Measurements from ENCODE around the gene MAFF.

MAFF gene

DNA sequence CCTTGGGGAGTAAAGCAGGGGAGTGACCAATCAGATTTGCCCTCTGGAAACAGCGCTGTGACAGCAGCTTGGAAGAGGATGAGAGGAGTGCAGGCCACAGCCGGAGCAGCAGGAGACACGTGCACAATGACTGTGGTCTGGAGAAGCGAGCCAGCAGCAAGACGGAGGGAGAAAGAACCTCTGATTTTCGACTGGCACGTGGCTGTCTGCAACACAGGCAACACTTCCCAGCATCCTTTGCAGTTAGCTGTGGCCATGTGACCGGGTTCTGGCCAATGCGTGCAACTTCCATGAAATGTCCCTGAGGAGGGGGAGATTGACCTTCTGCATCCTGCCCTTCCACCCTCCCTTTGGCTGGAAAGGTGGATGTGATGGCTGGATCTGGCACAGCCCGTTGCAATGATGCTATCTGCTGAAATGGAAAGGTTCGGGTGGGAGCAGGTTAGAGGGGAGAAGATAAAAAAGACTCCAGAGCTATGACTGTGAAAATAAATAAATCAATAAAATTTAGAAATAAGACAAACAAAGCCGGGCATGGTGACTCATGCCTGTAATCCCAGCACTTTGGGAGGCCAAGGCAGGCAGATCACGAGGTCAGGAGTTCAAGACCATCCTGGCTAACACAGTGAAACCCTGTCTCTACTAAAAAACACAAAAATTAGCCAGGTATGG, 35.7 kb upstream of the MAFF start:
- H3K23ac ChIP-seq (ENCODE audit: low read depth, low read length, poor library complexity), result peak overlapping the region; percentile 55
- H3K4me1 ChIP-seq (ENCODE audit: control insufficient read depth in 2 of 2, insufficient read depth in 1 of 2, low read depth in 1 of 2, low read length in 2 of 2), result peaks cover 0 to 9% of the 10 kb centered on the region in 2 donors
- H3K27ac ChIP-seq (replicated peaks; ENCODE audit: low read length), result no peak overlapping the region
- no peaks in the 10 kb centered on the region for H3K9me3 ChIP-seq (replicated peaks in 1 of 2; ENCODE audit: control insufficient read depth in 2 of 2, insufficient read depth in 1 of 2, low read depth in 1 of 2, low read length in 2 of 2)
- no peak overlapping the region for H2BK5ac ChIP-seq (ENCODE audit: low read length)
- no CpG with 5 or more reads among the region's 13 CpGs for WGBS, 2 donors (ENCODE audit: extremely low coverage in 2 of 2, insufficient read length in 2 of 2, insufficient replicate concordance in 1 of 2)
- no peak overlapping the region for H2AFZ ChIP-seq (ENCODE audit: low read length)
- H2AK5ac ChIP-seq (ENCODE audit: low read depth, low read length), result peak overlapping the region; percentile 89
- H2BK15ac ChIP-seq (ENCODE audit: low read length), result no peak overlapping the region
- no peak overlapping the region for H3K4me2 ChIP-seq (ENCODE audit: insufficient read depth, low read length, poor library complexity, severe bottlenecking)
- H2BK120ac ChIP-seq (ENCODE audit: low read depth, low read length), result no peak overlapping the region
- H3K79me1 ChIP-seq (ENCODE audit: low read depth, low read length), result peaks cover 3% of the 10 kb centered on the region
- no peak overlapping the region for H3K4ac ChIP-seq (ENCODE audit: low read length)
- peak overlapping the region; percentile 65 for H4K8ac ChIP-seq (ENCODE audit: low read depth, low read length)
- H2BK12ac ChIP-seq (ENCODE audit: low read length), result no peak overlapping the region
- peak overlapping the region; percentile 50 for H3K9ac ChIP-seq (ENCODE audit: low read depth, low read length, poor library complexity)
- no peak overlapping the region for H3K18ac ChIP-seq (ENCODE audit: low read length)
- H4K91ac ChIP-seq (ENCODE audit: low read depth, low read length, poor library complexity), result no peak overlapping the region
- no peaks in the 10 kb centered on the region for H3K27me3 ChIP-seq (ENCODE audit: control insufficient read depth in 3 of 3, insufficient read depth in 3 of 3, low read depth in 1 of 3, low read length in 3 of 3)
- DNase-seq (ENCODE audit: low spot score), result no peak
- H3K4me3 ChIP-seq (ENCODE audit: low read length in 2 of 2), result no peak overlapping the region
- H3K36me3 ChIP-seq (replicated peaks in 1 of 2; ENCODE audit: control insufficient read depth in 2 of 2, insufficient read depth in 2 of 2, low read length in 2 of 2), result peaks cover 3 to 7% of the 10 kb centered on the region in 2 donors
- peak overlapping the region; percentile 89 for H3K14ac ChIP-seq (ENCODE audit: low read length)

DNA sequence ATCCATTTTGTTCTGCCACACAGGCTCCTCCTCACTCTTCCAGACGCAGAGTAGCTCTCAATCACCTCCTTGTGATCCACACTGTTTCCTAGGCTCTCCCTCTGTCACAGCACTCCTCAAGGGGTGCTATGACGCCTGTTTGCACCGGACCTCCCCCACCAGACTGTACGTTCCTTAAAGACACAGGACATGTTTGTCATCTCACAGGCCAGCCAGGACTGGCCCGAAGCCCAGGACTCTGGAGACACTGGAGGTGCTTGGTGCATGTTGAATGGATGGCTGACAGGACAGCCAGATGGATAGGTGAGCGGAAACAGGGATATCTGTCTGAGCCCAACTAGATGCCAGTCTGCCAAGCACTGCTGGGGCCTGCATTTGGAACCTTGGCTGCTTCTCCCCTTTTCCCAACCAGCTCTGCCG, 33.8 kb upstream of the MAFF start:
- Histone ChIP-seq H3K9ac (ENCODE audit: low read depth, low read length, poor library complexity) (no peak overlapping the region), H2AFZ (ENCODE audit: low read length) (no peak overlapping the region), H2BK5ac (ENCODE audit: low read length) (no peak overlapping the region), H3K79me1 (ENCODE audit: low read depth, low read length) (peaks cover 3% of the 10 kb centered on the region), H2BK15ac (ENCODE audit: low read length) (no peak overlapping the region), H2BK12ac (ENCODE audit: low read length) (no peak overlapping the region), H3K4me3 (ENCODE audit: low read length in 2 of 2) (no peak overlapping the region), H3K4me1 (ENCODE audit: control insufficient read depth in 2 of 2, insufficient read depth in 1 of 2, low read depth in 1 of 2, low read length in 2 of 2) (peaks cover 0 to 7% of the 10 kb centered on the region in 2 donors), H3K18ac (ENCODE audit: low read length) (no peak overlapping the region), H3K23ac (ENCODE audit: low read depth, low read length, poor library complexity) (no peak overlapping the region), H3K9me3 (replicated peaks in 1 of 2; ENCODE audit: control insufficient read depth in 2 of 2, insufficient read depth in 1 of 2, low read depth in 1 of 2, low read length in 2 of 2) (no peaks in the 10 kb centered on the region), H3K36me3 (replicated peaks in 1 of 2; ENCODE audit: control insufficient read depth in 2 of 2, insufficient read depth in 2 of 2, low read length in 2 of 2) (peaks cover 3 to 5% of the 10 kb centered on the region in 2 donors), H3K4me2 (ENCODE audit: insufficient read depth, low read length, poor library complexity, severe bottlenecking) (no peak overlapping the region), H2BK120ac (ENCODE audit: low read depth, low read length) (no peak overlapping the region), H3K27ac (replicated peaks; ENCODE audit: low read length) (no peak overlapping the region), H2AK5ac (ENCODE audit: low read depth, low read length) (no peak overlapping the region), H4K91ac (ENCODE audit: low read depth, low read length, poor library complexity) (no peak overlapping the region), H4K8ac (ENCODE audit: low read depth, low read length) (no peak overlapping the region), H3K14ac (ENCODE audit: low read length) (no peak overlapping the region), H3K27me3 (ENCODE audit: control insufficient read depth in 3 of 3, insufficient read depth in 3 of 3, low read depth in 1 of 3, low read length in 3 of 3) (no peaks in the 10 kb centered on the region), H3K4ac (ENCODE audit: low read length) (no peak overlapping the region)
- WGBS, 2 donors (ENCODE audit: extremely low coverage in 2 of 2, insufficient read length in 2 of 2, insufficient replicate concordance in 1 of 2), result no CpG with 5 or more reads among the region's 7 CpGs
- DNase-seq (ENCODE audit: low spot score), result no peak

DNA sequence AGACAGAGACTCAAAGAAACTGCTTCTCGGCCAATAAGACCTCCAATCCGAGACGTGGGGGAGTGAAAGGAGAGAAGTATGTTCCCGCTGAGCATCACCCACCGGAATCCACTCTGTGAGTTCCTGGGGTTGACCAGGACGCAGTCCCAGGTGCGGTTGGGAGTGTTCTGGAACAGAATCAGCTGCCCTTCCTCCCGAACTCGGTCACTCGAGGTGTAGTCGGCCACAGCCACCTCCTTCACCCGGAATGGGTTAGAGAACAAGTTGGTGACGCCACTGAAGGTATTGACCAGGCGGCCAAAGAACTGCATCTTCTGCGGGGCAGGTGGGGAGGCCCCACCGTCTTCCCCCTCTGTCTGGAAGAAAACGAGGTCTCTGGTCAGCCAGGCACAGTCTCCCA, 32.7 kb upstream of the MAFF start:
- no peak overlapping the region for H2BK120ac ChIP-seq (ENCODE audit: low read depth, low read length)
- no peak overlapping the region for H3K23ac ChIP-seq (ENCODE audit: low read depth, low read length, poor library complexity)
- H2AK5ac ChIP-seq (ENCODE audit: low read depth, low read length), result peak overlapping the region; percentile 40
- no peak overlapping the region for H2BK5ac ChIP-seq (ENCODE audit: low read length)
- H3K4me2 ChIP-seq (ENCODE audit: insufficient read depth, low read length, poor library complexity, severe bottlenecking), result no peak overlapping the region
- H3K36me3 ChIP-seq (replicated peaks in 1 of 2; ENCODE audit: control insufficient read depth in 2 of 2, insufficient read depth in 2 of 2, low read length in 2 of 2), result peaks cover 3 to 5% of the 10 kb centered on the region in 2 donors
- no CpG with 5 or more reads among the region's 17 CpGs for WGBS, 2 donors (ENCODE audit: extremely low coverage in 2 of 2, insufficient read length in 2 of 2, insufficient replicate concordance in 1 of 2)
- H2BK15ac ChIP-seq (ENCODE audit: low read length), result no peak overlapping the region
- no peak overlapping the region for H2AFZ ChIP-seq (ENCODE audit: low read length)
- no peak for DNase-seq (ENCODE audit: low spot score)
- no peaks in the 10 kb centered on the region for H3K9me3 ChIP-seq (replicated peaks in 1 of 2; ENCODE audit: control insufficient read depth in 2 of 2, insufficient read depth in 1 of 2, low read depth in 1 of 2, low read length in 2 of 2)
- no peak overlapping the region for H4K91ac ChIP-seq (ENCODE audit: low read depth, low read length, poor library complexity)
- no peak overlapping the region for H2BK12ac ChIP-seq (ENCODE audit: low read length)
- H3K9ac ChIP-seq (ENCODE audit: low read depth, low read length, poor library complexity), result no peak overlapping the region
- H4K8ac ChIP-seq (ENCODE audit: low read depth, low read length), result no peak overlapping the region
- no peak overlapping the region for H3K14ac ChIP-seq (ENCODE audit: low read length)
- H3K79me1 ChIP-seq (ENCODE audit: low read depth, low read length), result peaks cover 3% of the 10 kb centered on the region
- H3K18ac ChIP-seq (ENCODE audit: low read length), result peak overlapping the region; percentile 70
- H3K4me3 ChIP-seq (ENCODE audit: low read length in 2 of 2), result no peak overlapping the region
- peaks cover 0 to 7% of the 10 kb centered on the region in 2 donors for H3K4me1 ChIP-seq (ENCODE audit: control insufficient read depth in 2 of 2, insufficient read depth in 1 of 2, low read depth in 1 of 2, low read length in 2 of 2)
- no peak overlapping the region for H3K27ac ChIP-seq (replicated peaks; ENCODE audit: low read length)
- H3K27me3 ChIP-seq (ENCODE audit: control insufficient read depth in 3 of 3, insufficient read depth in 3 of 3, low read depth in 1 of 3, low read length in 3 of 3), result no peaks in the 10 kb centered on the region
- H3K4ac ChIP-seq (ENCODE audit: low read length), result no peak overlapping the region

DNA sequence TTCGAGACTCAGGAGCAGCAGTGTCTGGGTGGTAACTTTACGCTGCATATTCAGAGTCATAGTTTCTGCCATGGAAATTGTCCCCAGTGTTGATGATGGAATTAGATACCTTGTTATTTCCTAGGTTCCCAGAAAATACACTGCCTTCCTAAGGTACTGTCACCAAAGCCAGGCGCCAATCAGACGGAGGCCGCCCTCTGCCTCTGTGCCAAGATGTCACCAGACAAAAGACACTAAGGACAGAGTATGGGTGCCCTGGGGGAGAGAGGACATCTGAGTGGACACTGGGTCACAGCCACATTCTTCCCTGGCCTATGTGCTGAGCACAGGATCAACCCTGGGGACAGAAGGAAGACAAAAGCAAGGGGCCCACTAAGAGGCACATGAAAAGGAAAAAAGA, 31.3 kb upstream of the MAFF start:
- H2BK120ac ChIP-seq (ENCODE audit: low read depth, low read length), result no peak overlapping the region
- no peak for DNase-seq (ENCODE audit: low spot score)
- H2AK5ac ChIP-seq (ENCODE audit: low read depth, low read length), result no peak overlapping the region
- no peak overlapping the region for H4K91ac ChIP-seq (ENCODE audit: low read depth, low read length, poor library complexity)
- no peak overlapping the region for H3K4me2 ChIP-seq (ENCODE audit: insufficient read depth, low read length, poor library complexity, severe bottlenecking)
- peaks cover 3 to 4% of the 10 kb centered on the region in 2 donors for H3K36me3 ChIP-seq (replicated peaks in 1 of 2; ENCODE audit: control insufficient read depth in 2 of 2, insufficient read depth in 2 of 2, low read length in 2 of 2)
- no peaks in the 10 kb centered on the region for H3K27me3 ChIP-seq (ENCODE audit: control insufficient read depth in 3 of 3, insufficient read depth in 3 of 3, low read depth in 1 of 3, low read length in 3 of 3)
- peaks cover 3% of the 10 kb centered on the region for H3K79me1 ChIP-seq (ENCODE audit: low read depth, low read length)
- H3K14ac ChIP-seq (ENCODE audit: low read length), result no peak overlapping the region
- H4K8ac ChIP-seq (ENCODE audit: low read depth, low read length), result no peak overlapping the region
- H2BK12ac ChIP-seq (ENCODE audit: low read length), result no peak overlapping the region
- H3K9ac ChIP-seq (ENCODE audit: low read depth, low read length, poor library complexity), result no peak overlapping the region
- no peak overlapping the region for H3K4ac ChIP-seq (ENCODE audit: low read length)
- no peak overlapping the region for H2BK5ac ChIP-seq (ENCODE audit: low read length)
- no peak overlapping the region for H3K4me3 ChIP-seq (ENCODE audit: low read length in 2 of 2)
- H2AFZ ChIP-seq (ENCODE audit: low read length), result no peak overlapping the region
- H3K23ac ChIP-seq (ENCODE audit: low read depth, low read length, poor library complexity), result no peak overlapping the region
- no peak overlapping the region for H2BK15ac ChIP-seq (ENCODE audit: low read length)
- H3K9me3 ChIP-seq (replicated peaks in 1 of 2; ENCODE audit: control insufficient read depth in 2 of 2, insufficient read depth in 1 of 2, low read depth in 1 of 2, low read length in 2 of 2), result no peaks in the 10 kb centered on the region
- WGBS, 2 donors (ENCODE audit: extremely low coverage in 2 of 2, insufficient read length in 2 of 2, insufficient replicate concordance in 1 of 2), result no CpG with 5 or more reads among the region's 5 CpGs
- no peak overlapping the region for H3K18ac ChIP-seq (ENCODE audit: low read length)
- H3K27ac ChIP-seq (replicated peaks; ENCODE audit: low read length), result no peak overlapping the region
- peaks cover 0 to 8% of the 10 kb centered on the region in 2 donors for H3K4me1 ChIP-seq (ENCODE audit: control insufficient read depth in 2 of 2, insufficient read depth in 1 of 2, low read depth in 1 of 2, low read length in 2 of 2)
